ENCODE measurements around the gene NUB1. TPM values are rescaled to one million over a fixed set of nuclear protein-coding genes. Genes with fewer than 3 reads are reported as not detected.

Gene NUB1
- total RNA-seq, 1 experiment from 2014 or later: 48.5 TPM

DNA sequence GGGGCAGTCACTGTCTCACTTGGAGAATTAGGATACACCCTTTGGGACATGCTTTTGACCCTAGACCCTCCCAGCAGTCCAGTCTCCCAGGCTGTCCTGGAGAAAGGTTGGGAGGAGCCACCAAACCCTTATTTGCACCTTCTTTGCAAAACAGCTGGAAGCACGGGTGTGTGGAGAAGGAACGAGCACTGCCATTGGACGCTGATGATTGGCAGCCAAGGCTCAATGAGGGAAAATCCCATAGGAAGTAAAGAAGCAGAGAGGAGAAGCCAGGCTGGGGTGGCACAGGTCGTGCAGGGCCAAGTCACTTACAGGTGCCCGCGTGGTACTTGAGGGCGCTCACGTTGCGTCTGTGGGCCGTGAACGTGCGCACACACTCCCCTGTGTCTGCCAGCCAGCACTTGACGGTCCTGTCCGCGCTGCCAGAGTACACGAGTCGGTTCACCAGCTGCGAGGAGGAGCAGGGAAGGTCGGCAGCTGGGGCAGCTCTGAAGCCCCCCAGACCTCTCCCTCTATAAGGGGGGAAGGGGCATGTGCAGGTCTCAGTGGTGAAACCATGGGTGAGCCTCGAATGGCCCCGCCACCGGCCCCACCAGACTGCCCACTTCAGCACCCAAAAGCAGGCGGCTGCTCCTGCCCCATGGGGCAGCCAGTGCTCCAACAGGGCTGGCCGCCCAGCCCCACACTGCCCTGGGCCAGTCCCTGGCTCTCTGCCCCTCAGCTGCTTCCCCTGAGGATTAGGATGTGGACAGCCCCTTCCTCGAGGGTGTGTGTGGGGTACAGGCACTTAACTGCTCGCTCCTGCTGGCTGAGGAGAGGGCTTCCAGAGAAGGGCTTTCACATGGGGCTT is 43.4 kb downstream of the NUB1 start:
- Histone ChIP-seq H2BK20ac (ENCODE audit: low read depth, low read length, poor library complexity, severe bottlenecking) (no peak overlapping the region), H3K9ac (ENCODE audit: extremely low read depth, insufficient read length, low read length) (no peak overlapping the region), H2AK5ac (ENCODE audit: insufficient read length, low read length) (no peak overlapping the region), H3K14ac (ENCODE audit: insufficient read depth, low read length) (no peak overlapping the region), H2AFZ (ENCODE audit: low read length) (no peak overlapping the region), H3K23ac (ENCODE audit: insufficient read length, low read depth, low read length) (no peak overlapping the region), H3K9me3 (ENCODE audit: control insufficient read depth, low read depth, low read length) (no peaks in the 10 kb centered on the region), H4K91ac (ENCODE audit: insufficient read length, low read depth, low read length) (no peak overlapping the region), H3K27ac (ENCODE audit: insufficient read length, low read depth, low read length) (no peak overlapping the region), H2BK120ac (ENCODE audit: low read depth, low read length, poor library complexity, severe bottlenecking) (no peak overlapping the region), H3K27me3 (ENCODE audit: insufficient read depth, low read length) (peaks cover 8% of the 10 kb centered on the region; the same call in 1 of the 2 replicates), H2BK15ac (ENCODE audit: low read depth, low read length) (no peak overlapping the region), H3K23me2 (ENCODE audit: insufficient read length, low read depth, low read length, poor library complexity, severe bottlenecking) (peaks cover 15% of the 10 kb centered on the region), H4K20me1 (ENCODE audit: control insufficient read depth, insufficient read depth, insufficient read length) (no peaks in the 10 kb centered on the region), H4K8ac (replicated peaks; ENCODE audit: insufficient read length, low read depth, low read length) (no peak overlapping the region), H3K56ac (ENCODE audit: insufficient read length, low read depth, low read length) (no peak overlapping the region), H3K18ac (ENCODE audit: insufficient read length, low read depth, low read length) (no peak overlapping the region), H4K5ac (ENCODE audit: insufficient read length, low read depth, low read length) (no peak overlapping the region), H3K4me1 (ENCODE audit: insufficient read depth, low read length) (no peaks in the 10 kb centered on the region), H2BK12ac (ENCODE audit: insufficient read length, low read depth, low read length) (no peak overlapping the region), H3K4ac (ENCODE audit: low read depth, low read length) (no peak overlapping the region), H3K79me1 (ENCODE audit: insufficient read depth, low read depth, low read length, poor library complexity, severe bottlenecking) (no peaks in the 10 kb centered on the region), H3K79me2 (ENCODE audit: insufficient read depth, low read length) (no peaks in the 10 kb centered on the region), H3K4me2 (ENCODE audit: insufficient read depth, insufficient read length, low read length) (no peak overlapping the region), H3T11ph (ENCODE audit: low read length) (no peak overlapping the region), H2BK5ac (ENCODE audit: insufficient read length, low read length) (no peak overlapping the region)
- peaks cover 0 to 7% (median 0%) of the 10 kb centered on the region in 3 experiments; a peak in 2 of 7 replicates for H3K36me3 Mint-ChIP-seq (ENCODE audit: insufficient read depth in 1 of 3, low read depth in 3 of 3)
- no peaks in the 10 kb centered on the region for H3K9me3 Mint-ChIP-seq
- no peak overlapping the region for H3K27ac Mint-ChIP-seq
- TF ChIP-seq CTCF (conservative IDR thresholded peaks at IDR 0.05): no peak
- DNase-seq: peak; percentile 25
- peaks cover 16% of the 10 kb centered on the region in 2 experiments for H3K4me1 Mint-ChIP-seq
- WGBS (ENCODE audit: extremely low coverage, insufficient read length, low lambda C conversion rate): no CpG with 5 or more reads among the region's 26 CpGs
- H3K4me3 Mint-ChIP-seq: no peak overlapping the region
- peaks cover 40% of the 10 kb centered on the region for H3K27me3 Mint-ChIP-seq (ENCODE audit: low read depth)
